Astrocyte of the cerebellum (primary cell): Measurements from ENCODE around the gene RAB33A.

Experiments
- DNase-seq: peaks from one replicate; pipeline ENCODE4 v3.0.0-alpha.2; 2011; ENCODE audit warnings: low read depth
- H3K4me3 ChIP-seq: 2 replicates; pipeline ENCODE4 v1.5.1; 2011; ENCODE audit warnings: mild to moderate bottlenecking, low read depth, low read length, moderate library complexity
- CTCF ChIP-seq: IDR thresholded peaks from 2 replicates; pipeline ENCODE4 v1.5.1; 2012; ENCODE audit warnings: low read length, low read depth, moderate library complexity, mild to moderate bottlenecking; ENCODE audit errors: missing control alignments
- in situ Hi-C: cut with HindIII; loops from 2 replicates; pipeline ENCODE4 v1.10.0; 2017; ENCODE audit warnings: low sequenced_read_pairs

RAB33A gene

GRCh38 chrX:130162094-130162735 is 9.5 kb upstream of the RAB33A start:
- in situ Hi-C loops = no loop called here
- H3K4me3 ChIP-seq = no peak overlapping the region
- DNase-seq = no peak
- no peak for TF ChIP-seq CTCF

GRCh38 chrX:130163398-130163797 is 8.4 kb upstream of the RAB33A start:
- in situ Hi-C loops = no loop called here
- TF ChIP-seq CTCF = no peak
- no peak for DNase-seq
- H3K4me3 ChIP-seq = no peak overlapping the region

GRCh38 chrX:130165181-130165702 is 6.5 kb upstream of the RAB33A start:
- no peak for TF ChIP-seq CTCF
- H3K4me3 ChIP-seq = peak overlapping the region; percentile 54
- no peak for DNase-seq
- in situ Hi-C loops = no loop called here

- H3K4me3 ChIP-seq = peak within 1 kb of the TSS; percentile 54
- DNase-seq = peak; percentile 85
- in situ Hi-C loops = no loop called here
These were observed 5.9 kb upstream of the RAB33A start, which contains the start of gene AIFM1 for GRCh38 chrX:130165703-130166502. Gene AIFM1, minus strand, starts transcription at chrX:130165841. Its CDS starts 185 bp downstream, at chrX:130165656.

GRCh38 chrX:130166503-130166777 is 5.3 kb upstream of the RAB33A start:
- peak overlapping the region; percentile 54 for H3K4me3 ChIP-seq
- no peak for DNase-seq
- in situ Hi-C loops = no loop called here
- TF ChIP-seq CTCF = no peak

More at GRCh38 chrX:130165703-130166502, 5.9 kb upstream of the RAB33A start, which contains the start of gene AIFM1:
- no peak for TF ChIP-seq CTCF

GRCh38 chrX:130167040-130167439 is 4.7 kb upstream of the RAB33A start:
- no peak for TF ChIP-seq CTCF
- in situ Hi-C loops = no loop called here
- H3K4me3 ChIP-seq = peak overlapping the region; percentile 54
- DNase-seq = no peak
